ENCODE data around the gene GNG14.

Gene GNG14

DNA sequence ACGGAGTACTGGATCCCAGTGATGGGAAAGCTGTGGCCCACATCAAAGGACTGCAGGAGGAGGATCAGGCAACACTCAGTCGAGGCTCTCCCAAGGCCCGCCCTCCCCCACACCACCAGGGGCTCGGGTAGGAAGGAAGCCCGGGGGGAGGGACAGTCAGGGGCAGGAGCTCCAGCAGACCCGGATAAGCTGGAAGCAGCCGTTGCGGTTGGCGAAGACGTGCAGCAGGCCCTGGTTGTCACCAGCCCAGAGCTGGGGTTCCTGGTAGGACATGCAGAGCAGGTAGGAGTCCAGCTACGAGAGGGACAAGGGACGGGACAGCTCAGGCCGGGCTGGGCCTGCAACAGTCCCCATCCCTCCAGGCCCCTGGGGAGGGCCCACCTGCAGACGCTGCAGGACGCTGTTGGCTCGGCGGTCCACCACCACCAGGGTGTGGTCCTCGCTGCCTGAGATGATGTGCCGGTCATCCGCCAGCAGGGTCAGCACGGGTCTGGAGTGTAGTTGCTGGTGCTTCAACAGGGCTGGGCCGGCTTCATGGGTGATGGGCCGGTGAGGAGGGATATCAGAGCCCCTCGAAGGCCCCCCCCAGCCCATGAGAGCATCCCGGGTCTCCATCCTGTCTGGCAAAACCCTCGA, 1.9 kb downstream of the GNG14 start:
- ChIA-PET CTCF (interaction anchor here (0.9 kb wide), 1 partner anchor 12 kb away, joined by 6 read pairs; no protein-coding TSS in a partner anchor), POLR2A (no interaction called here)
- TF ChIP-seq, protein P1, sequence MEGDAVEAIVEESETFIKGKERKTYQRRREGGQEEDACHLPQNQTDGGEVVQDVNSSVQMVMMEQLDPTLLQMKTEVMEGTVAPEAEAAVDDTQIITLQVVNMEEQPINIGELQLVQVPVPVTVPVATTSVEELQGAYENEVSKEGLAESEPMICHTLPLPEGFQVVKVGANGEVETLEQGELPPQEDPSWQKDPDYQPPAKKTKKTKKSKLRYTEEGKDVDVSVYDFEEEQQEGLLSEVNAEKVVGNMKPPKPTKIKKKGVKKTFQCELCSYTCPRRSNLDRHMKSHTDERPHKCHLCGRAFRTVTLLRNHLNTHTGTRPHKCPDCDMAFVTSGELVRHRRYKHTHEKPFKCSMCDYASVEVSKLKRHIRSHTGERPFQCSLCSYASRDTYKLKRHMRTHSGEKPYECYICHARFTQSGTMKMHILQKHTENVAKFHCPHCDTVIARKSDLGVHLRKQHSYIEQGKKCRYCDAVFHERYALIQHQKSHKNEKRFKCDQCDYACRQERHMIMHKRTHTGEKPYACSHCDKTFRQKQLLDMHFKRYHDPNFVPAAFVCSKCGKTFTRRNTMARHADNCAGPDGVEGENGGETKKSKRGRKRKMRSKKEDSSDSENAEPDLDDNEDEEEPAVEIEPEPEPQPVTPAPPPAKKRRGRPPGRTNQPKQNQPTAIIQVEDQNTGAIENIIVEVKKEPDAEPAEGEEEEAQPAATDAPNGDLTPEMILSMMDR (IDR thresholded peaks at IDR 0.05; ENCODE audit: control extremely low read depth, extremely low read depth, low read depth, missing control alignments): no peak
- DNase-seq (ENCODE audit: extremely low spot score): no peak

DNA sequence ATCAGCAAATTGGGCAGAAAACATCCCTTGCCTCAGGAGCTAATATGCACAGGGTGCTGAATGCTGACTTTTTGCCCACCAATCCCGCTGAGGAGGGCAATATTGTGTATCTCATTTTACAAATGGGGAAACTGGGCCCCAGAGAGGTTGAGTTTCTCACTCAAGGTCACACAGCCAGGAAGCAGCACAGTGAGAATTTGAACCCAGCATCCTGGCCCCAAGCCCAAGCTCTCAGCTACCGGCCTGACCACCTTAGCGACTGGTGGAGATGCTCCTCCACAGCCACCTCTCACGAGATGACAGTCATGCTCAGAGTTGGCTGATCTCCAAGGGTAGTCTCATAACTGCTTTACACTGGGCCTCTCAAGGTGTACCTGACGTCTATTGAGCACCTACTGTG, 5.2 kb downstream of the GNG14 start:
- TF ChIP-seq, protein P1 (IDR thresholded peaks at IDR 0.05; ENCODE audit: control extremely low read depth, extremely low read depth, low read depth, missing control alignments): no peak
- POLR2A ChIA-PET: no interaction called here
- CTCF ChIA-PET: interaction anchor here (0.8 to 1.1 kb wide), 2 partner anchors 15 to 16 kb away, joined by 3 read pairs; no protein-coding TSS in a partner anchor
- no peak for DNase-seq (ENCODE audit: extremely low spot score)

DNA sequence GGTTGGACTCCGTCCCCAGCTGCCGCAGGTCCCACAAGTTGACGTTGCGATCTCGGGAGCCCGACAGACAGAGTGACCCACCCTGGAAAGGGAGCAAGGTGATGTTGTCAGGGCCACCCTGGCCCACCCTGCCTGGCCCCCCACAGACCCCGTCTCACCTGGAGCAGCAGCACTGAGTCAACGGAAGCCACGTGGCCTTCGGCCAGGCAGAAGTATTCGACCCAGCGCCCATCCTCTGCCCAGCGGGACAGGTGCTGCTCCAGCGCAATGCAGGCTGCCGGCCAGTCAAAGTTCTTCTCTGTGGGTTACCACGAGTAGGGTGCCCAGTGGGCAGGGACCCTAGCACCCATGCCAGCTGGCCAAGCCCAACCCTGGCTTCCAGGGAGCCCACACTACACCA, 6.8 kb downstream of the GNG14 start:
- TF ChIP-seq, protein P1 (IDR thresholded peaks at IDR 0.05; ENCODE audit: control extremely low read depth, extremely low read depth, low read depth, missing control alignments): no peak
- DNase-seq (ENCODE audit: extremely low spot score): no peak
- CTCF ChIA-PET: interaction anchor here (1.0 to 1.1 kb wide), 2 partner anchors 23 to 102 kb away, joined by 3 to 4 read pairs; no protein-coding TSS in a partner anchor
- POLR2A ChIA-PET: interaction anchor here (1.8 kb wide), 1 partner anchor 9 kb away, joined by 17 read pairs; no protein-coding TSS in a partner anchor

DNA sequence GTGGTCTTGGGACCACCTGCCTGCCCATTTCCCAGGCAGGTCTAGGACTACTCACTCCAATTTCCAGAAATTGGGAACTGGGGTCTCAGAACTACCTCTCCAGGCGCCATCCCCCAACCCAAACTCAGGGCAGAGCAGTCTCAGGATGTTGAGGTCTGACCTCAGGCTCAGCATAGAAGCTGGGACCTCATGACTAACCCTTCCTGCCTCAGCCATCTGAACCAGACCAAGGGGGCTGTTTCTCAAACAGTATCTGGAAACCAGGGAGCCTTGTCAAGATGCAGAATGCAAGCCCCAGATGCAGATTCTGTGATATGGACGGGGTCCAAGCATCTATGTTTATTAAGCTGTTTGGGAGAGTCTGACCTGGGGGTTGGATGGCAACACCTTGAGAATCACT, 7.3 kb downstream of the GNG14 start:
- TF ChIP-seq, protein P1 (IDR thresholded peaks at IDR 0.05; ENCODE audit: control extremely low read depth, extremely low read depth, low read depth, missing control alignments): no peak
- no peak for DNase-seq (ENCODE audit: extremely low spot score)
- ChIA-PET POLR2A (interaction anchor here (1.8 kb wide), 1 partner anchor 9 kb away, joined by 17 read pairs; no protein-coding TSS in a partner anchor), CTCF (interaction anchor here (1.0 to 2.0 kb wide), 3 partner anchors 10 to 101 kb away, joined by 3 to 6 read pairs (median 4); no protein-coding TSS in a partner anchor)

DNA sequence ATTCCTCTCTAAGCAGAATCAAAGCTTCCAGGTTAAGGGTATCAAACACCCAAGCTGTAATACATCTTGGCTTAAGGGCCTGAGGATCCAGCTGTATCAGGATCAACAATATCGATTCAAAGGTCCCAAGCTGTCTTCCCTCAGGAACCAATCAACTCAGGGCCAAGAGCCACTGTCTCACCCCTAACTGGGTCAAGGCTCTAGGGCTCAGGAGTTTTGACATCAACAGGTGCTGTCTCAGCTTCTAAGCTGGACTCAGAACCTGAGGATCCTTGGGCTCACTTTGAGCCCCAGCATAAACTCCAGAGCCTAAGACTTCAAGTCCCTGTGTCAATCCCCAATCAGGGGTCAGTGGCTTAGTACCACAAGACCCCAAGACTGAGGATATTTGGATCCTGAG, 7.7 kb downstream of the GNG14 start:
- DNase-seq (ENCODE audit: extremely low spot score): no peak
- CTCF ChIA-PET: interaction anchor here (1.0 to 2.0 kb wide), 3 partner anchors 10 to 101 kb away, joined by 3 to 6 read pairs (median 4); no protein-coding TSS in a partner anchor
- POLR2A ChIA-PET: interaction anchor here (1.8 kb wide), 1 partner anchor 10 kb away, joined by 17 read pairs; no protein-coding TSS in a partner anchor
- TF ChIP-seq, protein P1 (IDR thresholded peaks at IDR 0.05; ENCODE audit: control extremely low read depth, extremely low read depth, low read depth, missing control alignments): no peak

DNA sequence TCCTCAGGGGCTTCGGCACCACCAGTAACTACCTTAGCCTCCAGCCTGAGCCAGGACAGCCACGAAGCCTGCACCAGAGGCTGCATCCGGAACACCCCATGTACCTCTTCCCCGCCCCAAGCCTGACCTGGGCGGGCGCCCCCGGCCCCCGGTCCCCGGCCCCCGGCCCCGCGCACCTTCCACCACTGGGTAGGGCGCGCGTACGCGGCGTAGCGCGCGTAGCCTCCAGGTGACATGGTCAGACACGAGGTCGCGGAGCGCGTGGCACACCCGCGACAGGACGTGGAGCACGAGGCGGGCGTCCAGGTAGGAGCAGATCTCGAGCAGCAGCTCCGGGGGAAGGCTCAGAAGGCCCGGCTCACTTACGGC, 8.2 kb downstream of the GNG14 start:
- ChIA-PET POLR2A (interaction anchor here (0.8 to 1.8 kb wide), 2 partner anchors 10 to 82 kb away, joined by 3 to 17 read pairs; no protein-coding TSS in a partner anchor), CTCF (interaction anchor here (1.1 to 2.0 kb wide), 3 partner anchors 10 to 122 kb away, joined by 3 to 6 read pairs (median 3); no protein-coding TSS in a partner anchor)

More for the DNA sequence above, 8.2 kb downstream of the GNG14 start:
- TF ChIP-seq, protein P1 (IDR thresholded peaks at IDR 0.05; ENCODE audit: control extremely low read depth, extremely low read depth, low read depth, missing control alignments): no peak
- no peak for DNase-seq (ENCODE audit: extremely low spot score)
